Esophagus squamous epithelium (tissue), 5 donors: Measurements from ENCODE around the gene MIEN1. TPM values are rescaled to one million over a fixed set of nuclear protein-coding genes. Genes with fewer than 3 reads are reported as not detected.

Experiments used
- DNase-seq: peaks from one replicate; lab custom pipeline; 2025; lab: John Stamatoyannopoulos, UW
- H3K27ac ChIP-seq, 4 donors: fragments of 200-600 bp; sonication (generic); one replicate each; pipeline ENCODE4 v1.5.1; 2016 to 2019; ENCODE audit warnings: mild to moderate bottlenecking in 1 of 4
- H3K27me3 ChIP-seq, 4 donors: fragments of 200-600 bp; sonication (generic); 1 replicate in 3 of 4; 2 replicates in 1 of 4; pipeline versions ENCODE4 v1.5.1 to v1.6.0; 2017 to 2021; ENCODE audit warnings: antibody characterized with exemption in 1 of 4
- H3K36me3 ChIP-seq, 3 donors: fragments of 200-600 bp; sonication (generic); one replicate each; pipeline ENCODE4 v1.5.1; 2016 to 2019
- H3K4me1 ChIP-seq, 3 donors: fragments of 200-600 bp; sonication (generic); one replicate each; pipeline ENCODE4 v1.5.1; 2017 to 2019
- H3K4me3 ChIP-seq, 4 donors: fragments of 200-600 bp; sonication (generic); 1 replicate in 3 of 4; 2 replicates in 1 of 4; pipeline ENCODE4 v1.5.1; 2016 to 2019; ENCODE audit warnings: mild to moderate bottlenecking in 2 of 4, moderate library complexity in 1 of 4
- H3K9me3 ChIP-seq, 3 donors: fragments of 200-600 bp; sonication (generic); one replicate each; pipeline ENCODE4 v1.5.1; 2016 to 2019
- POLR2A ChIP-seq, 4 donors: fragments of 450-650 bp; IDR thresholded peaks; one replicate each; pipeline ENCODE4 v1.6.1; 2017; ENCODE audit warnings: antibody characterized with exemption in 4 of 4, mild to moderate bottlenecking in 4 of 4, moderate library complexity in 3 of 4
- WGBS, 2 donors: methylation state at CpG; one replicate each; pipeline ENCODE4 v1.1.5; 2018; 5-methylcytosine and 5-hydroxymethylcytosine counted together
- intact Hi-C: fragments of 100-400 bp; cut with DNase I; formaldehyde crosslinking; loops from one replicate; pipeline ENCODE4 v1.15.0; 2022
- total RNA-seq, 4 donors: library from RNA; depleted of rRNA; stranded (reverse); fragments of >200 nt; gene quantifications; one replicate each; pipeline ENCODE4 v1.1.0, GENCODE V29; 2016
- TF ChIP-seq, protein P1 (sequence below), 6 experiments: fragments of 450-650 bp in 4 of 6; fragments of 200-600 bp in 2 of 6; sonication (generic) in 2 of 6; IDR thresholded peaks; one replicate each; pipeline ENCODE4 v1.5.1; 2016 to 2019; ENCODE audit warnings: antibody characterized with exemption in 6 of 6, mild to moderate bottlenecking in 4 of 6, moderate library complexity in 4 of 6
- donor health status: DM: yes; HTN: yes; CAD: no.

The MIEN1 gene
- total RNA-seq, 4 donors from 2014 or later: 44.4 to 55.2 (median 53.2) TPM

- Histone ChIP-seq H3K4me3 (no peak overlapping the region), H3K4me1 (peaks cover 43 to 89% (median 56%) of the 10 kb centered on the region in 3 donors), H3K9me3 (no peaks in the 10 kb centered on the region), H3K27me3 (peaks cover 0 to 21% (median 0%) of the 10 kb centered on the region in 4 donors), H3K27ac (peak overlapping the region; percentile 86 to 97 (median 92)), H3K36me3 (peaks cover 12 to 23% (median 13%) of the 10 kb centered on the region in 3 donors)
- no peak for DNase-seq
- TF ChIP-seq POLR2A (IDR thresholded peaks at IDR 0.05): no peak
- TF ChIP-seq, protein P1, sequence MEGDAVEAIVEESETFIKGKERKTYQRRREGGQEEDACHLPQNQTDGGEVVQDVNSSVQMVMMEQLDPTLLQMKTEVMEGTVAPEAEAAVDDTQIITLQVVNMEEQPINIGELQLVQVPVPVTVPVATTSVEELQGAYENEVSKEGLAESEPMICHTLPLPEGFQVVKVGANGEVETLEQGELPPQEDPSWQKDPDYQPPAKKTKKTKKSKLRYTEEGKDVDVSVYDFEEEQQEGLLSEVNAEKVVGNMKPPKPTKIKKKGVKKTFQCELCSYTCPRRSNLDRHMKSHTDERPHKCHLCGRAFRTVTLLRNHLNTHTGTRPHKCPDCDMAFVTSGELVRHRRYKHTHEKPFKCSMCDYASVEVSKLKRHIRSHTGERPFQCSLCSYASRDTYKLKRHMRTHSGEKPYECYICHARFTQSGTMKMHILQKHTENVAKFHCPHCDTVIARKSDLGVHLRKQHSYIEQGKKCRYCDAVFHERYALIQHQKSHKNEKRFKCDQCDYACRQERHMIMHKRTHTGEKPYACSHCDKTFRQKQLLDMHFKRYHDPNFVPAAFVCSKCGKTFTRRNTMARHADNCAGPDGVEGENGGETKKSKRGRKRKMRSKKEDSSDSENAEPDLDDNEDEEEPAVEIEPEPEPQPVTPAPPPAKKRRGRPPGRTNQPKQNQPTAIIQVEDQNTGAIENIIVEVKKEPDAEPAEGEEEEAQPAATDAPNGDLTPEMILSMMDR (IDR thresholded peaks at IDR 0.05): no peak
- 89 to 95% methylated on average over 3 to 5 of the region's 5 CpGs for WGBS, 2 donors
- intact Hi-C loops: no loop called here
These were observed 26.4 kb downstream of the MIEN1 start for GRCh38 chr17:39703913-39704312.

DNA sequence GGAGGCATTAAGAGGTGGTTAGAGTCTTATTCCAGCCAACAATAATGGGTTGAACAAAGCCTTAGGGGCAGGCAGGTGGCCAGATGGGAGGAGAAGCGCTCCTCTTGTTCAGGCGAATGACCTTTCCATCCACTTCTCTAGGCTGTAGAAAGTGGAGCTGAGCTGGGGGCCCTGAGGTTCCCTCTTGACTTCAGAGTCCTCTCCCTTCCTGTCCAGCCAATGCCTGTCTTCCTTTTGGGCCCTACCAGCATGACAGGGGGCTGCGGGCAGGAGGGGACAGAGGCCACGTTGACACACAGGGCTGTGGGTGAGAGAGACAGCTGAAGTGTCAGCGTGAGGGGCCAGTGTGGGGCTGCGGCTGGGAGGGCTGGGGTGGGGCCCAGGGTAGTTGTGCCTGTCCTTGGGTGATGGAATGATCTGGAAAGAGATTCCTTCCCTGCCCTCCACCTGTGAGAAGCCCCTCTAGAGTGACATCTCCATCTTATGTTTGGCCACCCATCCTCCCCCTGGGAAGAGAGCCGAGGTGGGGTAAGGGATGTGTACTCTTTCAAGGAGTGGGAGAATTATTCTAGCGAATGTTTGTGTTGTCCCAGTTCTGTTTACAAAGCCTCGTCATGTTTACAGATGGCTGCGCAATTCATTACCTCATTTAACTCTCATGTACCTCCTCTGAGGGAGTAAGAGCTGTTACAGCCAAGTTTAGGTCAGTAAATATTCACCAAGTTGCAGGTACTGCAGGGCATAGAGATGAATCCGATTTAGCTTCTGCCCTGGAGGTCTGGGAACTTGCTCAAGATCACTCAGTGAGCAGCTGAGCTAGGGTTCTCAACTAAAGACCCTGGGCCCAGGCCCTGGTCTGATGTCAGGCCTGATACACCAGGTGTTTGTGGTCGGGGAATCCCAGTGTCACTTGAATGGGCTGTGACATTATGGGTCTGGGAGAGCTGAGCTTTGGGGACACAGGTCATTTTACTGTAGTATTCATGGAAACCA is 27.1 kb downstream of the MIEN1 start:
- H3K4me3 ChIP-seq: peak overlapping the region in 1 of 4 donors; percentile 92
- no peak for DNase-seq

GRCh38 chr17:39701784-39702422 is 28.4 kb downstream of the MIEN1 start:
- Histone ChIP-seq H3K4me1 (peaks cover 43 to 78% (median 54%) of the 10 kb centered on the region in 3 donors), H3K36me3 (peaks cover 0 to 3% (median 0%) of the 10 kb centered on the region in 3 donors), H3K9me3 (no peaks in the 10 kb centered on the region), H3K27ac (peak overlapping the region; percentile 89 to 97 (median 96)), H3K27me3 (peaks cover 0 to 21% (median 0%) of the 10 kb centered on the region in 4 donors), H3K4me3 (peak overlapping the region; percentile 83 to 92 (median 88))
- intact Hi-C loops: no loop called here
- WGBS, 2 donors: 62 to 66% methylated on average over 4 of the region's 4 CpGs
- DNase-seq: no peak
- no peak for TF ChIP-seq POLR2A (IDR thresholded peaks at IDR 0.05)
- TF ChIP-seq, protein P1 (IDR thresholded peaks at IDR 0.05): no peak

More for the DNA sequence above, 27.1 kb downstream of the MIEN1 start:
- intact Hi-C loops: no loop called here
- H3K4me1 ChIP-seq: peaks cover 43 to 91% (median 56%) of the 10 kb centered on the region in 3 donors
- H3K9me3 ChIP-seq: no peaks in the 10 kb centered on the region
- 59 to 63% methylated on average over 7 to 10 of the region's 12 CpGs for WGBS, 2 donors
- peak overlapping the region; percentile 86 to 97 (median 92) for H3K27ac ChIP-seq
- peaks cover 6 to 16% (median 6%) of the 10 kb centered on the region in 3 donors for H3K36me3 ChIP-seq
- TF ChIP-seq POLR2A (IDR thresholded peaks at IDR 0.05): no peak
- TF ChIP-seq, protein P1 (IDR thresholded peaks at IDR 0.05): no peak
- H3K27me3 ChIP-seq: peaks cover 0 to 21% (median 0%) of the 10 kb centered on the region in 4 donors

GRCh38 chr17:39701012-39701783 is 29.1 kb downstream of the MIEN1 start:
- H3K36me3 ChIP-seq: no peaks in the 10 kb centered on the region
- peak overlapping the region; percentile 83 to 92 (median 88) for H3K4me3 ChIP-seq
- intact Hi-C loops: no loop called here
- TF ChIP-seq POLR2A (IDR thresholded peaks at IDR 0.05): no peak
- TF ChIP-seq, protein P1 (IDR thresholded peaks at IDR 0.05): no peak
- H3K9me3 ChIP-seq: no peaks in the 10 kb centered on the region
- WGBS, 2 donors: 21 to 28% methylated on average over 9 to 10 of the region's 10 CpGs
- H3K27ac ChIP-seq: peak overlapping the region; percentile 89 to 97 (median 96)
- H3K4me1 ChIP-seq: peaks cover 43 to 71% (median 47%) of the 10 kb centered on the region in 3 donors
- peaks cover 0 to 21% (median 0%) of the 10 kb centered on the region in 4 donors for H3K27me3 ChIP-seq
- DNase-seq: no peak
